SIG-M5 (cell line): ENCODE data around the gene CYP17A1.
"Not testable (repeated sequence)": the region's sequence is repeated elsewhere in the genome, so short reads cannot be mapped to it uniquely, and the experiment has no call there.

Source experiments
- DNase-seq: peaks from one replicate; lab custom pipeline; 2025; lab: John Stamatoyannopoulos, UW

Gene CYP17A1

GRCh38 chr10:102835007-102835482 is 2.2 kb downstream of the CYP17A1 start:
- DNase-seq, result no peak

GRCh38 chr10:102834143-102834542 is 3.1 kb downstream of the CYP17A1 start:
- DNase-seq, result no peak

- DNase-seq, result no peak
These were observed 4.2 kb downstream of the CYP17A1 start for GRCh38 chr10:102832987-102833386.

- DNase-seq, result no peak
These were observed 5.0 kb downstream of the CYP17A1 start for GRCh38 chr10:102832248-102832647.

- no peak for DNase-seq
These were observed 5.7 kb downstream of the CYP17A1 start for GRCh38 chr10:102831322-102832071.

GRCh38 chr10:102827597-102827975 is 9.6 kb downstream of the CYP17A1 start:
- DNase-seq, result no peak

GRCh38 chr10:102826148-102826796 is 10.9 kb downstream of the CYP17A1 start:
- DNase-seq, result no peak

GRCh38 chr10:102824664-102825063 is 12.5 kb downstream of the CYP17A1 start:
- DNase-seq, result no peak

- no peak for DNase-seq
These were observed 15.0 kb downstream of the CYP17A1 start for GRCh38 chr10:102822222-102822621.

GRCh38 chr10:102820008-102820407 is 17.2 kb downstream of the CYP17A1 start:
- not testable (repeated sequence) for DNase-seq

GRCh38 chr10:102819054-102819453 is 18.2 kb downstream of the CYP17A1 start:
- DNase-seq, result no peak

- no peak for DNase-seq
These were observed 20.0 kb downstream of the CYP17A1 start for GRCh38 chr10:102817175-102817574.

- no peak for DNase-seq
These were observed 21.2 kb downstream of the CYP17A1 start for GRCh38 chr10:102815790-102816549.

GRCh38 chr10:102814873-102815661 is 22.1 kb downstream of the CYP17A1 start:
- no peak for DNase-seq

- DNase-seq, result no peak
These were observed 22.8 kb downstream of the CYP17A1 start for GRCh38 chr10:102814453-102814871.

- no peak for DNase-seq
These were observed 23.3 kb downstream of the CYP17A1 start for GRCh38 chr10:102813734-102814452.

- DNase-seq, result no peak
These were observed 24.1 kb downstream of the CYP17A1 start for GRCh38 chr10:102813017-102813541.

- no peak for DNase-seq
These were observed 24.9 kb downstream of the CYP17A1 start for GRCh38 chr10:102812231-102812876.

GRCh38 chr10:102811346-102811745 is 25.9 kb downstream of the CYP17A1 start:
- no peak for DNase-seq

GRCh38 chr10:102808380-102808779 is 28.8 kb downstream of the CYP17A1 start:
- DNase-seq, result no peak
